Measurements from ENCODE around the gene KLF12.

The KLF12 gene

GRCh38 chr13:74103970-74104555 lies 30.1 kb downstream of the KLF12 start:
- H3K4me3 Mint-ChIP-seq, result no peak overlapping the region
- no peaks in the 10 kb centered on the region for H3K9me3 Mint-ChIP-seq
- no peaks in the 10 kb centered on the region for H3K4me1 Mint-ChIP-seq (ENCODE audit: low read depth)
- intact Hi-C loops (cut with micrococcal nuclease), result no loop called here
- H3K27me3 Mint-ChIP-seq, result no peaks in the 10 kb centered on the region
- no peaks in the 10 kb centered on the region for H3K36me3 Mint-ChIP-seq (ENCODE audit: low read depth)
- no peak overlapping the region for H3K27ac Mint-ChIP-seq

- Mint-ChIP-seq H3K27ac (no peak overlapping the region), H3K4me3 (no peak overlapping the region)
Observed at GRCh38 chr13:74103196-74103595, 31.0 kb downstream of the KLF12 start.

GRCh38 chr13:74102691-74103090 lies 31.5 kb downstream of the KLF12 start:
- no peaks in the 10 kb centered on the region for H3K36me3 Mint-ChIP-seq (ENCODE audit: low read depth)
- no peaks in the 10 kb centered on the region for H3K4me1 Mint-ChIP-seq (ENCODE audit: low read depth)
- H3K4me3 Mint-ChIP-seq, result no peak overlapping the region
- H3K27ac Mint-ChIP-seq, result no peak overlapping the region
- no peaks in the 10 kb centered on the region for H3K27me3 Mint-ChIP-seq
- H3K9me3 Mint-ChIP-seq, result no peaks in the 10 kb centered on the region
- intact Hi-C loops (cut with micrococcal nuclease), result no loop called here

More at GRCh38 chr13:74103196-74103595, 31.0 kb downstream of the KLF12 start:
- intact Hi-C loops (cut with micrococcal nuclease), result no loop called here
- Mint-ChIP-seq H3K4me1 (ENCODE audit: low read depth) (no peaks in the 10 kb centered on the region), H3K36me3 (ENCODE audit: low read depth) (no peaks in the 10 kb centered on the region), H3K9me3 (no peaks in the 10 kb centered on the region), H3K27me3 (no peaks in the 10 kb centered on the region)

DNA sequence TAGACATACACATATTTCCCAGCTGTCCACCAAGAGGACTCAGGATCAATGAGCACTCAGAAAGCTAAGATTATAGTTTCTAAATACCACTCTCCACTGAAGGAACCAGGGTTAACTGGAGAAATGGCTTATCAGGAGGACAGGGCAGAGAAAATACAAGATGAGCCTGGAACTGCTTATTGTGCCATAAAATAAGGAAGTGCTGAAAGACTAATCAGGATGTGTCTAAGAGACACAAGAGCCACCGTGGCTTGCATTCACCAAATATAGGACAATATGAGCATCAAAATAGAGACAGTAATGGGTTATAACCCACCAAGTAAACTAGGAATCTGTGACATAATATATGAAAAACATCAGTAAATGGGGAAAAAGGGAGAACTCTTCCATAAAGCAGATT lies 32.8 kb downstream of the KLF12 start:
- Mint-ChIP-seq H3K4me1 (ENCODE audit: low read depth) (no peaks in the 10 kb centered on the region), H3K4me3 (no peak overlapping the region), H3K27me3 (no peaks in the 10 kb centered on the region), H3K36me3 (ENCODE audit: low read depth) (no peaks in the 10 kb centered on the region), H3K27ac (no peak overlapping the region), H3K9me3 (no peaks in the 10 kb centered on the region)
- intact Hi-C loops (cut with micrococcal nuclease), result no loop called here

GRCh38 chr13:74098077-74098476 lies 36.1 kb downstream of the KLF12 start:
- H3K27ac Mint-ChIP-seq, result no peak overlapping the region
- no peaks in the 10 kb centered on the region for H3K9me3 Mint-ChIP-seq
- H3K4me1 Mint-ChIP-seq (ENCODE audit: low read depth), result no peaks in the 10 kb centered on the region
- no peaks in the 10 kb centered on the region for H3K27me3 Mint-ChIP-seq
- no peak overlapping the region for H3K4me3 Mint-ChIP-seq
- intact Hi-C loops (cut with micrococcal nuclease), result no loop called here
- H3K36me3 Mint-ChIP-seq (ENCODE audit: low read depth), result no peaks in the 10 kb centered on the region

DNA sequence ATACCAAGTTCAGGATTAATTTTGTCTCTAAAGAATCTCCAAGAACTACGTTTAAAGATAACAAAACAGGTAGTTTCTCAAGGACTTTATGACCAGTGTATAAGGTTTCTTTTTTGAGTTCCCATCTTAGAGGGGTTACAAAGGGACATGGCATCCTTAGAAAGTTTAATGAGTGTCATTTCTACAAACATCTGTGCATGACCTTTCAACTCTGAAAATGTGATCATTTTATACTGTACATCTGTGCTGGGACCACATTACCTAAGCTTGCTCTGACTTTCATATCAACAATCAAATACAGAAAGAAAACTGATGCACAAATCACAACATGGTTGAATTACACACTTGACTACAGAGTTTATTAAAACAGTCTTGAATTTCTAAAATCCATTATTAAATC lies 37.1 kb downstream of the KLF12 start:
- no peaks in the 10 kb centered on the region for H3K27me3 Mint-ChIP-seq
- intact Hi-C loops (cut with micrococcal nuclease), result no loop called here
- no peak overlapping the region for H3K27ac Mint-ChIP-seq
- H3K36me3 Mint-ChIP-seq (ENCODE audit: low read depth), result no peaks in the 10 kb centered on the region
- H3K4me3 Mint-ChIP-seq, result no peak overlapping the region
- H3K9me3 Mint-ChIP-seq, result no peaks in the 10 kb centered on the region
- no peaks in the 10 kb centered on the region for H3K4me1 Mint-ChIP-seq (ENCODE audit: low read depth)

GRCh38 chr13:74093691-74094090 lies 40.5 kb downstream of the KLF12 start:
- H3K4me1 Mint-ChIP-seq (ENCODE audit: low read depth), result no peaks in the 10 kb centered on the region
- H3K27ac Mint-ChIP-seq, result no peak overlapping the region
- no peaks in the 10 kb centered on the region for H3K9me3 Mint-ChIP-seq
- intact Hi-C loops (cut with micrococcal nuclease), result no loop called here
- no peaks in the 10 kb centered on the region for H3K27me3 Mint-ChIP-seq
- H3K36me3 Mint-ChIP-seq (ENCODE audit: low read depth), result no peaks in the 10 kb centered on the region
- H3K4me3 Mint-ChIP-seq, result no peak overlapping the region

GRCh38 chr13:74092711-74093110 lies 41.5 kb downstream of the KLF12 start:
- H3K4me1 Mint-ChIP-seq (ENCODE audit: low read depth), result no peaks in the 10 kb centered on the region
- H3K36me3 Mint-ChIP-seq (ENCODE audit: low read depth), result no peaks in the 10 kb centered on the region
- intact Hi-C loops (cut with micrococcal nuclease), result no loop called here
- no peak overlapping the region for H3K4me3 Mint-ChIP-seq
- no peak overlapping the region for H3K27ac Mint-ChIP-seq
- H3K27me3 Mint-ChIP-seq, result no peaks in the 10 kb centered on the region
- H3K9me3 Mint-ChIP-seq, result no peaks in the 10 kb centered on the region

DNA sequence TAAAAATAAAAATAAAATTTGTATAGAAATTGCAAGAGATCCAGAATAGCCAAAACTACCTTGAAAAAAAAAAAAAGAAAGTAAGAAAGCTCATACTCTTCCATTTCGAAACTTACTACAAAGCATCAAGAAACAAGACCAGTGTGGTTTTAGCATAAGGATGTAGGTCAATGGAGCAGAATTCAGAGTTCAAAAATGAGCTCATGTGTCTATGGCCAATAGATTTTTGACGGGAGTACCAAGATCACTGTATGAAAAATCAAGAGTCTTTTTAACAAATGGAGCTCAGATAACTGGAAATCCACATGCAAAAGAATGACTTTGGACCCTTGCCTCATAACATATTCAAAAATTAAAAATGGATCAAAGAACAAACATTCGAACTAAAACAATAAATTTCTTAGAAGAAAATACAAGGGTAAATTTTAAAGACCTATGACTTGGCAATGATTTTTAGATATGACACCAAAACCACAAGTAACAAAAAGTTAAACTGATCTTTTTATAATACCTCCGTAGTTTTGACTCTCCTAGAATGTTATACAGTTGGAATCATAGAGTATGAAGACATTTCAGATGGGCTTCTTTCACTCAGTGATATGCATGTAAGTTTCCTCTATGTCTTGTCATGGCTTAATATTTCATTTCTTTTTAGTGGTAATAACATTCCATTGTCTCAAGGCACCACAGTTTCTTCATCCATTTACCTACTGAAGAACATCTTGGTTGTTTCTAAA lies 43.2 kb downstream of the KLF12 start:
- Mint-ChIP-seq H3K27ac (no peak overlapping the region), H3K27me3 (no peaks in the 10 kb centered on the region), H3K9me3 (no peaks in the 10 kb centered on the region), H3K4me3 (no peak overlapping the region), H3K4me1 (ENCODE audit: low read depth) (no peaks in the 10 kb centered on the region), H3K36me3 (ENCODE audit: low read depth) (no peaks in the 10 kb centered on the region)
- intact Hi-C loops (cut with micrococcal nuclease), result no loop called here

DNA sequence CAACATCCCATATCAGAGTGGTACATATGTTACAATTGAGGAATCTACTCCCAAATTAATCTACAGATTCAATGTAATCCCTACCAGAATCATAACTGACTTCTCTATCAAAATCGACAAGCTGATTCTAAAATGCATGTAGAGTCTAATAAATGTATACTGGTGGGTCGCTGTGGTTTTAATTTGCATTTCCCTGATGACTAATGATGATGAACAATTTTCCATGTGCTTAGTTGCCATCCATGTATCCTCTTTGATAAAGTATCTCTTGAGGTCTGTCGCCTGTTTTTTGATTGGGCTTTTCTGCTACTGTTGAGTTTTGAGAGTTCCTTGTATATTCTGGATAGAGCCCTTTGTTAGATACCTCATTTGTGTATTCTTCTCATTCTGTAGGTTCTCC lies 43.8 kb downstream of the KLF12 start:
- Mint-ChIP-seq H3K27ac (no peak overlapping the region), H3K4me3 (no peak overlapping the region), H3K27me3 (no peaks in the 10 kb centered on the region), H3K36me3 (ENCODE audit: low read depth) (no peaks in the 10 kb centered on the region), H3K4me1 (ENCODE audit: low read depth) (no peaks in the 10 kb centered on the region), H3K9me3 (no peaks in the 10 kb centered on the region)
- intact Hi-C loops (cut with micrococcal nuclease), result no loop called here

- H3K4me1 Mint-ChIP-seq (ENCODE audit: low read depth), result no peaks in the 10 kb centered on the region
- no peak overlapping the region for H3K4me3 Mint-ChIP-seq
- H3K9me3 Mint-ChIP-seq, result no peaks in the 10 kb centered on the region
- H3K27ac Mint-ChIP-seq, result no peak overlapping the region
- H3K36me3 Mint-ChIP-seq (ENCODE audit: low read depth), result no peaks in the 10 kb centered on the region
- H3K27me3 Mint-ChIP-seq, result no peaks in the 10 kb centered on the region
- intact Hi-C loops (cut with micrococcal nuclease), result no loop called here
Observed at GRCh38 chr13:74087357-74087756, 46.8 kb downstream of the KLF12 start.
